ENCODE results near the gene SLC51B.

The SLC51B gene

GRCh38 chr15:65101891-65102708, 56.9 kb downstream of the SLC51B start:
- DNase-seq: no peak

- DNase-seq: no peak
These were observed 57.7 kb downstream of the SLC51B start for GRCh38 chr15:65102912-65103311.
